ENCODE data around the gene GADL1. TPM values are rescaled to one million over a fixed set of nuclear protein-coding genes. Genes with fewer than 3 reads are reported as not detected.

Gene GADL1
- total RNA-seq, 1 donor from 2014 or later: not detected

- Histone ChIP-seq H3K4me1 (peaks cover 62% of the 10 kb centered on the region), H3K9me3 (no peaks in the 10 kb centered on the region), H3K27me3 (no peaks in the 10 kb centered on the region), H3K4me3 (no peak overlapping the region), H3K36me3 (peaks cover 98% of the 10 kb centered on the region), H3K27ac (peak overlapping the region; percentile 4)
- intact Hi-C loops (cut with DNase I): loop anchor here (10.0 kb wide), 1 partner anchor 577 kb away; no protein-coding TSS in a partner anchor
- DNase-seq (no peak), ATAC-seq (no peak)
- TF ChIP-seq CTCF (IDR thresholded peaks at IDR 0.05): no peak
These were observed 202.5 kb downstream of the GADL1 start for GRCh38 chr3:30691944-30692343.

- DNase-seq (no peak), ATAC-seq (peak; percentile 25)
- intact Hi-C loops (cut with DNase I): loop anchor here (10.0 kb wide), 1 partner anchor 577 kb away; no protein-coding TSS in a partner anchor
- no peaks in the 10 kb centered on the region for H3K27me3 ChIP-seq
- H3K4me1 ChIP-seq: peaks cover 63% of the 10 kb centered on the region
- peak overlapping the region; percentile 47 for H3K27ac ChIP-seq
- TF ChIP-seq CTCF (IDR thresholded peaks at IDR 0.05): no peak
- no peak overlapping the region for H3K4me3 ChIP-seq
- H3K36me3 ChIP-seq: peaks cover 93% of the 10 kb centered on the region
- H3K9me3 ChIP-seq: no peaks in the 10 kb centered on the region
These were observed 203.1 kb downstream of the GADL1 start for GRCh38 chr3:30691249-30691880.

- ATAC-seq: no peak
- H3K27me3 ChIP-seq: no peaks in the 10 kb centered on the region
- no peaks in the 10 kb centered on the region for H3K9me3 ChIP-seq
- no peak for TF ChIP-seq CTCF (IDR thresholded peaks at IDR 0.05)
- peaks cover 90% of the 10 kb centered on the region for H3K36me3 ChIP-seq
- no peak overlapping the region for H3K27ac ChIP-seq
- peaks cover 73% of the 10 kb centered on the region for H3K4me1 ChIP-seq
- H3K4me3 ChIP-seq: no peak overlapping the region
- no peak for DNase-seq
- intact Hi-C loops (cut with DNase I): loop anchor here (10.0 kb wide), 1 partner anchor 575 kb away; no protein-coding TSS in a partner anchor
These were observed 204.3 kb downstream of the GADL1 start for GRCh38 chr3:30690199-30690598.

GRCh38 chr3:30688776-30689641 lies 205.5 kb downstream of the GADL1 start:
- ATAC-seq (peak; percentile 20), DNase-seq (no peak)
- no peak for TF ChIP-seq CTCF (IDR thresholded peaks at IDR 0.05)
- Histone ChIP-seq H3K9me3 (no peaks in the 10 kb centered on the region), H3K36me3 (peaks cover 80% of the 10 kb centered on the region), H3K27me3 (no peaks in the 10 kb centered on the region), H3K27ac (peak overlapping the region; percentile 37), H3K4me3 (no peak overlapping the region), H3K4me1 (peaks cover 85% of the 10 kb centered on the region)
- intact Hi-C loops (cut with DNase I): no loop called here

DNA sequence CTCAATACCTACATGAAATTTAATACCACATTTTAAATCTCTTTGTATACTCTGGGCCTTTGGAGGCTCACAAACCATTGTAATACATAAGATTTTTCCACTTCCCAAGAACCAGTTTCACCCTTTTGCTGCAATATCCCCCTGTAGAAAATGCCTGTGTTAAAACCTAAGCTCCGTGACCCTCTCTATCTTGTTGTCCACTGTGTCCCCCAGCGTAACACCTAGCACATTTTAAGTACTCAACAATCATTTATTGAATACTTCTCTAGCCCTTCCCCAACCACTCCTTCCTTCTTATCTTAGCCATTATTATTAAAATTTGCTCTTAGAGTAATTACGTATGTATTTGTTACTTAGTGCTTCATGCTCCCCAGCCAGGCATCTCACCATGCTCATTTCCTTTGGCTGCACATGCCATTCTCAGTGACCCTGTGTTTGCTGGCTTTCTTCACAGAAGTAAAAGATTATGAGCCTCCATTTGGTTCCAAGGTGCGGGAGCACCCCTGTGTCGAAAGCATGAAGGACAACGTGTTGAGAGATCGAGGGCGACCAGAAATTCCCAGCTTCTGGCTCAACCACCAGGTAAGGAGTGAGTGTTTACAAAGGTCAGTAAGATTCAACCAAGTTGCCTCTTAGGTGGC lies 206.4 kb downstream of the GADL1 start:
- Histone ChIP-seq H3K4me3 (no peak overlapping the region), H3K9me3 (no peaks in the 10 kb centered on the region), H3K36me3 (peaks cover 76% of the 10 kb centered on the region), H3K27ac (peak overlapping the region; percentile 37), H3K4me1 (peaks cover 90% of the 10 kb centered on the region), H3K27me3 (no peaks in the 10 kb centered on the region)
- DNase-seq: no peak
- TF ChIP-seq CTCF (IDR thresholded peaks at IDR 0.05): no peak
- intact Hi-C loops (cut with DNase I): no loop called here
- no peak for ATAC-seq
